HEK293 (cell line): Measurements from ENCODE around the gene ACTN4.
A peak's percentile ranks its signal among the peaks of the same experiment; 100 is the strongest.

Source experiments
- CTCF ChIA-PET: fragments of 350-600 bp; formaldehyde crosslinking; extraction: SDS; loops from one replicate; lab custom pipeline; 2021; ENCODE audit warnings: antibody characterized with exemption; lab: Yijun Ruan, JAX
- POLR2A ChIA-PET: fragments of 300-600 bp; formaldehyde crosslinking; extraction: SDS; loops from one replicate; lab custom pipeline; 2020; ENCODE audit warnings: antibody characterized with exemption, inconsistent platforms; lab: Yijun Ruan, JAX
- H3K27ac ChIP-seq: fragments of 200-500 bp; sonication (Bioruptor generic); 2 replicates; pipeline ENCODE4 v1.5.1; 2014; ENCODE audit warnings: low read depth, low read length, control low read depth, inconsistent platforms; ENCODE audit errors: extremely low read depth
- H3K36me3 ChIP-seq, 2 experiments: fragments of 200-500 bp in 1 of 2; sonication (Bioruptor generic) in 1 of 2; 1 replicate in 1 of 2; 2 replicates in 1 of 2; pipeline ENCODE4 v1.5.1; 2014 to 2017; ENCODE audit warnings: inconsistent platforms in 2 of 2, low read length in 2 of 2; ENCODE audit not compliant: control insufficient read depth in 2 of 2, insufficient read depth in 1 of 2
- H3K4me1 ChIP-seq: fragments of 200-500 bp; sonication (Bioruptor generic); 2 replicates; pipeline ENCODE4 v1.5.1; 2014; ENCODE audit warnings: mild to moderate bottlenecking, low read length, inconsistent platforms; ENCODE audit not compliant: control insufficient read depth, insufficient read depth
- H3K4me3 ChIP-seq: 2 replicates; pipeline ENCODE4 v1.5.1; 2011; ENCODE audit warnings: low read depth, mild to moderate bottlenecking, control low read depth, low read length, moderate library complexity
- H3K9me3 ChIP-seq: fragments of 200-500 bp; sonication (Bioruptor generic); 2 replicates; pipeline ENCODE4 v1.5.1; 2014; ENCODE audit warnings: low read depth, low read length, inconsistent platforms; ENCODE audit not compliant: control insufficient read depth, insufficient read depth
- REST ChIP-seq: fragments of 450-650 bp; formaldehyde crosslinking; IDR thresholded peaks from 2 replicates; pipeline ENCODE4 v1.5.1; 2016; ENCODE audit warnings: missing biosample characterization, missing genetic modification characterization
- ZNF121 ChIP-seq: fragments of 450-650 bp; formaldehyde crosslinking; IDR thresholded peaks from 2 replicates; pipeline ENCODE4 v1.5.1; 2016; ENCODE audit warnings: missing biosample characterization, missing genetic modification characterization
- ZNF132 ChIP-seq: fragments of 450-650 bp; formaldehyde crosslinking; IDR thresholded peaks from 2 replicates; pipeline ENCODE4 v1.5.1; 2017; ENCODE audit warnings: missing biosample characterization, missing genetic modification characterization, borderline replicate concordance
- ZNF324 ChIP-seq: fragments of 450-650 bp; formaldehyde crosslinking; IDR thresholded peaks from 2 replicates; pipeline ENCODE4 v1.5.1; 2016; ENCODE audit warnings: missing biosample characterization, missing genetic modification characterization
- ZNF362 ChIP-seq: fragments of 450-650 bp; formaldehyde crosslinking; IDR thresholded peaks from 2 replicates; pipeline ENCODE4 v1.5.1; 2016; ENCODE audit warnings: missing biosample characterization, missing genetic modification characterization
- ZNF555 ChIP-seq: fragments of 450-650 bp; formaldehyde crosslinking; conservative IDR thresholded peaks from 2 replicates; pipeline ENCODE4 v1.5.1; 2017; ENCODE audit warnings: missing biosample characterization, mild to moderate bottlenecking, missing genetic modification characterization, inconsistent platforms
- ZNF791 ChIP-seq: fragments of 450-650 bp; formaldehyde crosslinking; IDR thresholded peaks from 2 replicates; pipeline ENCODE4 v1.5.1; 2016; ENCODE audit warnings: missing biosample characterization, missing genetic modification characterization

Gene ACTN4

GRCh38 chr19:38780443-38780842 is 133.0 kb downstream of the ACTN4 start:
- TF ChIP-seq REST (tag by site-specific recombination) (no peak), ZNF132 (tag by site-specific recombination) (no peak), ZNF324 (no peak), ZNF121 (tag by site-specific recombination) (peak; percentile 85; the same call in 1 of the 2 replicates)
- ChIA-PET CTCF (interaction anchor here (0.9 to 5.7 kb wide), 2 partner anchors 11 to 118 kb away, joined by 4 to 21 read pairs; no protein-coding TSS in a partner anchor), POLR2A (no interaction called here)
- no peaks in the 10 kb centered on the region for H3K4me1 ChIP-seq
- H3K9me3 ChIP-seq: no peaks in the 10 kb centered on the region
- no peaks in the 10 kb centered on the region; a peak in 1 of 3 replicates for H3K36me3 ChIP-seq
- no peak overlapping the region for H3K4me3 ChIP-seq
- H3K27ac ChIP-seq: no peak overlapping the region

GRCh38 chr19:38781058-38781457 is 133.6 kb downstream of the ACTN4 start:
- Histone ChIP-seq H3K4me3 (no peak overlapping the region), H3K27ac (no peak overlapping the region), H3K4me1 (no peaks in the 10 kb centered on the region), H3K9me3 (no peaks in the 10 kb centered on the region), H3K36me3 (no peaks in the 10 kb centered on the region; a peak in 1 of 3 replicates)
- ChIA-PET POLR2A (no interaction called here), CTCF (interaction anchor here (0.6 to 5.7 kb wide), 5 partner anchors 11 to 330 kb away, joined by 3 to 21 read pairs (median 4); no protein-coding TSS in a partner anchor)
- TF ChIP-seq ZNF555 (tag by site-specific recombination) (no peak), ZNF791 (0 out of 2 replicates have a peak, but pooled peaks have one; percentile 10), ZNF362 (tag by site-specific recombination) (0 out of 2 replicates have a peak, but pooled peaks have one; percentile 29)
